Stimulated activated CD8-positive, alpha-beta memory T cell treated with anti-CD3 and anti-CD28 coated beads, Interleukin-7, amount 100 ng/mL, for 48 hours (primary cell): ENCODE results near the gene SMIM30.

ENCODE experiments used
- DNase-seq, 2 donors: peaks; one replicate each; pipeline ENCODE4 v3.0.0-alpha.2; 2020; ENCODE audit warnings: low read depth in 1 of 2; ENCODE audit errors: extremely low read depth in 1 of 2

Gene SMIM30

DNA sequence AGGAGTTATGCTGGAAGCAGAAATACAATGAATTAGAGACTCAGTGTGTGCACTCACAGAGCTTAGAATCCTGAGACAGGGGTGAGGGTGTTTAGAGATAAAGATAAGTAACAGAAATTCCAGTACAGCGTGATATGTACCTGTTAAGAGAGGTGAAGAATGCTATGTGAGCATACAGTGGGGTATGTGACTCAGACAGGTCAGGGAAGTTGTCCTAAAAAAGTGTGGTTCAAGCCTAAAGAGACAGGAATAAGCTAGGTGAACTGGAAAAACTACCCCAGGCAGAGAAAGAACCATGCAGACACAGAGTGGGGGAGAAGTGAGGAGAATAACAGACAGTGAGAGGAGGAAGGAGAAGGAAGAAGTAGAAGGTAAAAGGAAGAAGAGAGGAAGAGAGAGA lies 8.6 kb downstream of the SMIM30 start:
- DNase-seq, result no peak

DNA sequence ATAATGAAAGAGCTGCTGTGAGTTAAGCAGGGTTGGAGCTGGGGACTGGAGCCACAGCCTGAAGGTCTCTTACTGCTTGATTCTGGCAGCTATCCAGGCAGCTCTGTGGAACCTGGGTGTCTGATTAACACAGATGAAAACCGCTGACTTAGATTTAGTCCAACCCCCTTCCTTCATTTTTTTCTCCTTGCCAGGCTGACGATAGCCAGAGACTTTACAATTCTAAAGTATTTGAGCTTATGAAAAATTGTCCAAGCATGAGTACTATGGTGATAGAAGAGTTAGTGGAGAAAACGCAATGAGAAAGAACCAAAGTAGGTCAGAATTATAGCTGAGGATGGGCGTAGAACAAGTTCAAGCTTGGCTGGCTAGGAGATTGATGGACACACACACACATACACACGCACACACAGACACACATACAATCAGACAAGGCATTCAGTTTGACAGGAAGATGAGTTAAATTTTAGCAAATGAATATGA lies 18.2 kb downstream of the SMIM30 start:
- no peak for DNase-seq

DNA sequence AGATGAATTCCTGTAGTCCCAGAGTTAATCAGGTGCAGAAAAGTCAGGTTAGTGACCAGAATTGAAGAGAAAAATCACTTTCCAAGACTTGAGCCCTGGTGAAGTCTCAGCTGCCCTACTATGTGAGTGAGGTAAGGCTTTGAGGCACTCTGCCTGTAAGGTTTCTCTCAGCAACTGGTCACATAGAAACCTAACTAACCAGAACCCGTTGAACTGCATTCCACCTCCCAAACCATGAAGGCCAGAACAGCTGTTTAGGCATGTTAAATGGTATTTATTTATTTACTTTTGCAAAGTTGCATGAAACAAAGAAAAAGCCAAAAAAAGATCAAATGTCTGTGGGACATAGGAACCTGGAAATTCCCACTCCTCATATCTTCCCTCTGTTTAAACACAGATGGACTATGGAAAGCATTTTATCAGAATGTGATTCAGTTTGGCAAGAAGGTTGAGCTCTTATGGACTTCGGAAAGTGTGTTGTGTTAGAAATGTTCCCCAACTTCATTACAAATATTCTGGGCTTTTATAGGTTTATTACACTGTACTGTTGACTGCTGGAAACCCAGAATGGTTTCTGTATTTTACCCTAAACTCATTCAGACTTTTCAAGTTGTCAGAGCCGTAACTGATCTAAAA lies 19.0 kb downstream of the SMIM30 start:
- DNase-seq, result no peak

DNA sequence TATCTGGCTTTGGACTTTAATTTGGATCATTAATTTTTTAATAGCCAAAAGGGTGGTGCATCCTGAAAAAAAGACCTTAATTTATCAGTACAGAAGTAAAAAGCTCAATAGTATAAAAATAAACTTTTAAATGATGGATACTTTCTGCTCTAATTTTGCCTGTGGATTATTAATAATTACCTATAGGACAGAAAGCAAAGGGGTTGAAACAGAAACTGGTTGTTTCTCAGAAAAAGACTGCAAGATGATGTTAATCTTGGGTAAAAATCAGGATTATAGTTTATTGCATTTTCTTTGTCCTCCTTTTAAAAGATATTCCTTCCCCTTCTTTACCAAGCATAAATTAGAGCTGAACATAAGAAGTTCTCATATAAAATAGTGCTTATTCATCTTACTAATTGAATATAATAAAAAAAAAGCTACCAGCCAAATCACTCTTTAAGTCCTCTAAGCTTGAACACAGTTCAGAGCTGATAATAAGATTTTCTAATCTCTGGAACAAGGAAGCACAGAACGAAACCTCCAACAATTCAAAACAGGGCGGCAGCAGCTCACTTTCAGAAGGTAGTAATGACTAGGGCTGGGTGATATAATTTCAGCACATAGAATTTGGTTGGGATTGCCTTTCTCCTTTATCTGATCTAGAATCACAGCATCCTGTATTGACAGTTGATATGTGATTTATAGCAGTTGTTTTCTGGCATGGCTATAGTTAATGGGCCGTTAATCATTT lies 23.7 kb downstream of the SMIM30 start:
- DNase-seq, result no peak

DNA sequence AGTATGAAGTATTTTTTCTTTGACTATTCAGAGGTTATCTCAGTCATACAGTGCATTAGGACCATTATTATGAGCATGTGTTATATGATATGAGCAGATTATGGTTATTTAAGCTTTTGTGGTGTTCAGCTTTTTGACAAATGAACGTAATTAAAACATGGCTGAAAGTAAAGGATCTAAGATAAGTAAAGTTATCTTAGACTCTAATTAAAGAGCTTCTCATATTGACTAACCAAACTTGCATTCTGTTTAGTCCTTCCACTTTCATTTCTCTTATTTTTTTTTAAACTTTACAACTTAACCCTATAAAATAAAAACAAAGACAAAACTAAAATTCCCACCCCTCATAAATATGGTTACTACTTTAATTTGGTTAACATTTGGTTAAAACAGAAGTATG lies 24.8 kb downstream of the SMIM30 start:
- no peak for DNase-seq

DNA sequence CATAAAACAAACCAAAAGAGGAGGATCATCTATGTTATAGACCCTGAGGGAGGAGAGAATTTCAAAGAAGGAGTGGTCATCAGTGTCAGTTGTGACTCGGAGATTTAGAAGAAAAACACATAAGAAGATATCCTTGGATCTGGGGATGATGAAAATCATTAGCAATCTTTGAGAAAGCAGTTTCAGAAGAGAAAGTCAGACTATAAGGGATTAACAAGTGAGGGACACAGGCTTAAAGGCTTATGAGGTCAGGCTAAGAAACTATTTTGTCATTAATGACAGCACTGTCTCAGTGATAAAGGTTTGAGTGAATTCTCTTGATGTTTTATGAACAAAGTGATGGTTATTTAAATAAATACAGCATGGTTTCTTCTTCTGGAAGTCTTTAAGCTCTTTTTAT lies 25.6 kb downstream of the SMIM30 start:
- no peak for DNase-seq

DNA sequence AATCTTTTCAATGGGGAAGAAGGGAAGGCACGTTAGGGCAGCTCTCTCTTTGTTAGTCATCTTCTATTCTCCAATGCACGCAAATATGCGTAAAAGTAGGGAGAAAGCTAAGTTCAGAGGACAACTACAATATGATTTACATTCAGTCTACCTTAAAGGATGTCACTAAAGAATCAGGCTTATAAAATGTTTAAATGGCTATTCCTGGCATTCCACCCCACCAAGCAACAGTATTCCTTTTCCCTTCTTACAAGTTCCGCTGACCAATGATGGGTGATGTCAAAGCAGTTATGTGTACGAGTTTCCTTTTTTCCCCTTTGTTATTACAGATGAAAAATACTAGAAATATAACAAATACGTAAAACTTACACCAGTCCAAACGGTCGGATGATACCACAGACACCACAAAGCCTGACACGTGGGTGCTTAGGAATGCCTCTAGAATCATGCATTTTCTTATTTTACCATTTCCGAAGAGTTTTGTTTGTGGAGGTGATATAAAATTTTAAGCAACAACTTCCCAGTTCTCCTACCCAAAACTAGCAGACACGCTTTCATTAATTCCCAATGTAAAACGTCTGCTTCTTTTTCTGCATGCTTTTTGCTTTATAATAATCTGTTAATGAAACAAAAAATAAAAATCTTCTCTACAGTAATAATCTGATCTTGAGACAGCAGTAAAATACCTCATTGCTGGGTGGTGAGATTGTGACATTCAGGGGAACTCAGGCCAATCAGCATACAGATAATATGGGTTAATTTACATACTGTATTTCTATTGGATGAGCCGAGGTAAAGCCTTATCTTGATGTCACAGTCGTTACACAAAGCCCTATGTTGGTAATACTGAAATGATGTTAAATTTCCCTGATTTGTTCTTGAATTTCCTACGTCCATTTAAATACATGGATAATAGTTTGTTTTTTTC lies 31.0 kb downstream of the SMIM30 start:
- no peak for DNase-seq

DNA sequence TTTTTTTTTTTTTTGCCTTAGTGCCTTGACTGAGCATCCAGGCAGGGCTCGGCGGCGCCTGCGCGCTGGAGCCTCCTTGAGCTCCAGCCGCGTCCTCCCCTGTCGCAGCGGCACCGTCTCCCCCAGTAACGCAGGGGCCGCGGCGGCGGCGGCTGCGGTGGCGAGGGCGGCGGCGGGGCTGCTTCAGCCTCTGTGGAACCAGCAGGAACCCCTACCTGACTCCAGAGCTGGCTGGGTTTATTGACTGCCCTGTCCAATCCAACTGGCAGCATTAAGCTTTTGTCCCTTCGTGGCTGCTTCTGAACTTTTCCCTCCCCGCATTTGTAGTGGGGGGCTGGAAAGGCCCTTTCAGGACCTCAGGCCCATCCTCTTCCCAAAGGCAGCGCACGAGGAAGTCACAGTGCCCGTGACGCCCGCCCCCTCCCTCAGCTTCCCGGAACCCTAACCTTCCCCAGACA lies 31.9 kb downstream of the SMIM30 start, which contains the start of gene GPR85:
Gene GPR85, minus strand, starts transcription at position 397 of the 458 bp plus-strand sequence. CDS start 2,106 bp downstream, outside the sequence.
- no peak for DNase-seq

DNA sequence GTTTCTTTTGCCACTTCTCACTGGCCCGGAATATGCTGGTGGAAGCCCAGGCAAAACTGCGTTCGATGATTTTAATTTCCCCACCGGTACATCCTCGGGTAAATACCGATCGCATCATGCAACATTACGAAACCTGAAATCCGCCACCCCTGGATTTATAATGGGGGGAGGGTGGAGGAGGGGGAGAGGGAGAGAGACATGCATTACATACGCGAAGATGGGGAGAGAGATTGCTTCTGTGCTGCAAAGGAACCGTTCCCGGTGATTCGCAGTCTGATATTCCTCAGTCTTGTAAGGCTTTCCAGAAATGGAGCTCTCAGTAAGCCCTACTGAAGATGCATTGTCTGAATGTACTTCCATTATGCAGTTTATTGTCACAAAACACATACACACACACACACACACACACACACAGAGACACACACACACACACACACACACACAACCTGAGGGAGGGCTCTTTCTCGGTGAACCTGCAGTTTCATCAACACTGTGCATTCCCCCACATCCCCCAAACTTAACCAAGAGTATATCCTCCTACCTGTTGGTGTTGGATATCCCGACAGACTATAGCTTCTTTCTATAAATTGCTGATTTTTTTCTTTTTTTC lies 32.5 kb downstream of the SMIM30 start:
- DNase-seq, result no peak

DNA sequence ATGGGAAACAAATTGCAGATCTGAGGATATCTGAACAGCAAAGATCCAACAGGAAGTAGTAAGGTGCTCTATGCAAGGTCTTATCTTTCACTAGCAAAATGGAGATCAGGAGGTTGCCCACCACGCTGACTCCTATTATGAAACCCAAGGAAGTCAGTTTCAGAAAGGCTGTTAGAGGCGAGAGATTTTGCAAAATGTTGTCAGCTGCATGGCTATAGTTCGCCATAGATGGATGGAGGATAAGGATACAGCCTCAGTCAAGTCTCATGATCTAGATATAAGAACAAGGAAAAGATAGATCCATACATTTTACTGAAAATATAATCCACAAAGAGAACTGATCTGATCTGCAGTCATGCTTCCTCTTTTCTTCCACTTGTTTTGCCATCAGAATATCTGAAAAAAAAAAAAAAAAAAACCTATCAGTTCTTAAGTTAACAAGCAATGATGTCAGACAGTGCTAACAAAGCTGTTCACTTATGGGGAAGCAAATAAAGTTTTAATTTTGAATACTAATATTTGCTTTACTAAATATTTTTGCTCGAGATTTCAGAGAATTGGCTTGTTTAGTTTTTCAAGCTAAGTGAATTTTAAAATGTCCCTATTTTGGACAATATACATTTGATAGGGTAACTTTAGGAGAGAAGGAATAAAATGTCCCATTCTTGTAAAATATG lies 33.7 kb downstream of the SMIM30 start:
- DNase-seq, result no peak

DNA sequence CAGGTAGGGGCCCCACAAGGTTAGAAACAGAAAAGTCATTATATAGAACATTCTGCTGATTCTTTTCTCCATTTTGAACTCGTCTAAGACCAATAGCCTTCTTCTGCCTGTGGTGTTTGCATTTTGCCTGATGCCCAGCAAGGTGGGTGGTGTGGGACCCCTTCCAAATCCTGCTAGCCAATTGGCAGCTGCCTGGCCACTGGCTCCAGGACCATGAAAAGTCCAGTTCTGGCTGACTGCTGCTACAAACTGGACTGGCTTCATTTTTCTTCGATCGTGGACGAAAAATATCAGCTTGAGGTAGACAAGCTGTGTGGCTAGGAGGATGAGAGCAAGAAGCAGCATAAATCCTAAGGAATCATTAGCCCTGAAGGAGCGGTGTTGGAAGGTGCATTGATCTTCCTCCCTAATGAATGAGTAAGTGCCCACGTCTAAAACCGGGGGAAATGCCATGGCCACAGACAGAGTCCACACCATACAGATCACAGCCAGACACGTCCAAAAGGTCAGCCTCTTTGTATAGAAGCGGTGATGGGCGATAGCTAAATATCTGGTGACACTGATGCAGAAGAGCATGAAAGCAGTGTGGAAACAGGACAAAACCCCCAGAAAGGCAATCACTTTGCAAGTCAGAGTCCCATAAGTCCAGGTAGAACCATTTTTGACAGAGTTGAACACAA lies 34.4 kb downstream of the SMIM30 start:
- DNase-seq, result no peak

DNA sequence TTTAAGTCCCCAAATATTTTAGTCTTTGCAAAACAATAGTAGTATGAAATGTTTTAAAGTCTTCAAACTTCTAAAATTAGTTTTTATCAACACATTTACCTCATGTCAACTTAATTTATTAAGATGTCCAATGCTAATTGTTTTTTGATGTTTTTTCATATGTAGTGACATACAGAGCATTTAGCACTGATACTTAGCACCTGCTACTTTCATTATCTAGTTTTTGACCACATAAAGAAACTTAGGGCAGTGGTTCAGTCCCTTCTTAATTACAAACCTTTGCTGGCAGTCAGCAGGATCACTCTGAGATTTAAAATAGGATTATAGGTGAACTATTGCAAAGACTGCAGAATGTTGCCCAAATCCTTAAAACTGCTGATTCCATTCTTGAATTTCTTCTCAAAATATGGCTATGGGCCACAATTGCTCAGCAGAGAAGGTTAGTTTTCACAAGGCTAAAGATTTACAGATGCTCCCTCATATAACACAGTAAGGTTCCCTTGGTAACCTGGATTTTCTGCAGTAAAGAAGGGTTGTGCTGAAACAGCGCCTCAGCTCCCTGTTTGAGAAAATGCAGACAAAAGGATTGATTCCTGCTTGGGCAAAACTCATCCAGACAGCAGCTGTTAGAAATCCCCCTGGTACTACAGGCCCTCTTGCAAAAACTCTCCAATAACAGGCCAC lies 35.1 kb downstream of the SMIM30 start:
- no peak for DNase-seq

DNA sequence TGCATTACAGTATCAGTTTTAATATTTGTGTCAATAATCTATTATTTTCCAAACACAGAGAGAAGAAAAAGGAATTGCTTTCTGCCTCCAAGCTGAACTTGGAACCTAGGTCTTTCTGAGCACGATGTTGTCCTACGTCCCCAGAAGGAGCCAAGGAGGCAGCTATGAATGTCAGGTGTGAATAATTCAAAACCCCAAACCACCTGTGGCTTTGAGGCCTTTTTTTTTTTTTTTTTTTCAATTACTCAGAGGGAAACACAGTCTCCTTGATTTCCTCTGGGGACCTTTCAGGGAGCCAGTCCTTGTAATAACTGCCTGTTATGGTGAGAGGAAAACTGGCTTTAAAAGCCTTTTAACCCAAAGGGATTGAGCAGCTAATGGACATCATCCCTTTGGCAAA lies 40.0 kb downstream of the SMIM30 start:
- no peak for DNase-seq

DNA sequence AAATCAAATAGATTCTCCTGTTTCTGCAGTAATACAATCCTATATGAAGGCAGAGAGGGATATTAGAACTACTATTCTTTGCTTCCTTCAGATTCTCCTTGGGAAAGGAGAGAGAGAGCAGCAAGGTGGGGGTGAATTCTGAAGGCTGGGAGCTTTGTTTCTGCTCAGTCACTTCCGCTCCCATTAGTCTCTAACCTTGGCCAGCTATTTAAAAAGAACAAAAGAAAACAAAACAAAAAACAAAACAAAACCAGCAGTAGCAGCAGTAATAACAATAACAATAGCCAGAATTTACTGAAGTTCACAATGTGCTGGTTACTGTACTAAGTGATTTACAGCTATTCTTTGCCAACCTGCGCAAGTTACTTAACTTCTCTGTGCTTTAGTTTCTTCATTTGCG lies 41.7 kb downstream of the SMIM30 start:
- no peak for DNase-seq

DNA sequence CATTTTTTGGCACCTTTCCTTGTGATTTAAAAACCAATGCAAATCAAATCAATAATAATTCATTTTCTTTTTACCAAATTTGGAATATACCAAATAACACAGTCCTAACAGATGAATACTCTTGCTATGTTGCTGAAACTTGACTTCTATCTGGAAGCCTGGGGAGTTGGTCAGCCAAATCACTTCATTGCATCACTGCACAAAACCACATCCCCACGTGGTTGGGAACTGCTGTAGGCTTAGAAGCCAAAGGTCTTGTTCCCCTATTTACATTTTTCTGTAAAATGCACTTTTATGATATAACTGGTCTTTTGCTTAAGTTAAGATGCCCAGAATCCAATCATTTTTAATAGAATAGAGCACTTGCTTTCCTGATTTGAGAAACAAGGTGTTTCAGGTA lies 46.9 kb downstream of the SMIM30 start:
- DNase-seq, result no peak
